NB4 (cell line): ENCODE measurements around the gene SAP25.

Experiments
- CTCF ChIP-seq: IDR thresholded peaks from one replicate; pipeline ENCODE4 v1.5.1; 2012; ENCODE audit warnings: low read depth, low read length
- MYC ChIP-seq: IDR thresholded peaks from 2 replicates; pipeline ENCODE4 v1.6.1; 2011; ENCODE audit warnings: low read depth, low read length
- POLR2A ChIP-seq: IDR thresholded peaks from 2 replicates; pipeline ENCODE4 v1.6.1; 2011; ENCODE audit warnings: mild to moderate bottlenecking; ENCODE audit not compliant: insufficient read length; ENCODE audit errors: extremely low read depth

DNA sequence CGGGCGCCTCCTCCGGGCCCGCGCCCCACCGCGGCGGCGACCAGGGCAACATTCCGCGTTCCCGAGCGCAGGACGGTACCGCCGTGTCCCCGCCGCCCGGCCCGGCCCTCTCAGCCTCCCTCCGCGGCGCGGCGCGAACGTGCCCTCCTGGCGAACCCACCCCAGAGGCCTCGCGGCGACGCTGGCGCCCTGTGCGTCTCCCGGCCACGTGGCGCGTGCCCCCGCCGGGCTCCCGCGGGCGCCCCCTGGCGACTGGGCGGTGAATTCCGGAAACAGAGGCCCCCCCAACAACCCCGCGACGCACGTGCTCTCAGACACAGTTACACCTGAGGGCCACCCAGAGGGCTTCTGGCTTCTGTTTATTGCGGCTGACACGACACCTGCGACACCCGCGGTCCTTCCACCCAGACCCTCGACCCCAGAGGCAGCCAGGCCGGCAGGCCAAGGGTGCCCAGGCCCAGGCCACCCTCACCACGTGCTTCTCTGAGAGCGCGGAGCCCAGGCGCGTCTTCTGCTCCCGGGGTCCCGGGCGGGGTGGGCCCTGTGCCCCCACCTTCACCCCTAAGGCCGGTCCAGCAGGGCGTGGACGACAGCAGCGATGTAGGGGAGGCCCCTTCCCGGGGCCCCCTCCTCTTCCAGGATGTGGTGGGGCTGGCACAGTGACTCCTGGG, at the start of gene SAP25:
- TF ChIP-seq CTCF (no peak), POLR2A (no peak), MYC (no peak)
